WTC11 (cell line): ENCODE results near the gene DEGS1. TPM values are rescaled to one million over a fixed set of nuclear protein-coding genes. Genes with fewer than 3 reads are reported as not detected.

Experiments
- ATAC-seq: fragments of 200-7000 bp; cut with Tn5 transposase; 2 replicates; pipeline ENCODE4 v1.10.0; 2021; ENCODE audit warnings: mild to moderate bottlenecking, moderate library complexity
- CTCF ChIA-PET: fragments of 300-600 bp; sonication (Branson Sonifier 250); formaldehyde crosslinking; loops from one replicate; lab custom pipeline; 2021; ENCODE audit warnings: antibody characterized with exemption; lab: Charles Lee
- POLR2A ChIA-PET: fragments of 350-600 bp; sonication (Branson Sonifier 250); formaldehyde crosslinking; loops from one replicate; lab custom pipeline; 2021; ENCODE audit warnings: antibody characterized with exemption; lab: Charles Lee
- DNase-seq: peaks from one replicate; pipeline ENCODE4 v3.0.0; 2021; ENCODE audit warnings: low spot score
- H3K27ac Mint-ChIP-seq: 2 replicates; pipeline ENCODE4 v1.8.0; 2021; ENCODE audit warnings: mixed read lengths
- H3K27me3 Mint-ChIP-seq: 2 replicates; pipeline ENCODE4 v1.8.0; 2021; ENCODE audit warnings: low read depth, mild to moderate bottlenecking, moderate library complexity, mixed read lengths
- H3K36me3 Mint-ChIP-seq: 2 replicates; pipeline ENCODE4 v1.8.0; 2021; ENCODE audit warnings: mixed read lengths
- H3K4me1 Mint-ChIP-seq: 2 replicates; pipeline ENCODE4 v1.8.0; 2022; ENCODE audit warnings: mixed read lengths
- H3K4me3 Mint-ChIP-seq: 2 replicates; pipeline ENCODE4 v1.8.0; 2021; ENCODE audit warnings: mild to moderate bottlenecking, moderate library complexity, mixed read lengths
- H3K9me3 Mint-ChIP-seq: 2 replicates; pipeline ENCODE4 v1.8.0; 2021; ENCODE audit warnings: mixed read lengths
- CBFB ChIP-seq: sonication (generic); formaldehyde crosslinking; IDR thresholded peaks from 2 replicates; pipeline ENCODE4 v1.8.1; 2022; ENCODE audit warnings: mild to moderate bottlenecking, low read depth, missing genetic modification reagents
- GTF2I ChIP-seq: fragments of 250-450 bp; sonication (Bioruptor Pico); conservative IDR thresholded peaks from 2 replicates; pipeline ENCODE4 v1.4.0; 2021; ENCODE audit warnings: mild to moderate bottlenecking
- MLX ChIP-seq: sonication (generic); formaldehyde crosslinking; IDR thresholded peaks from 2 replicates; pipeline ENCODE4 v1.8.1; 2023; ENCODE audit warnings: mild to moderate bottlenecking, missing genetic modification reagents, moderate library complexity
- MYBL2 ChIP-seq: sonication (generic); formaldehyde crosslinking; IDR thresholded peaks from 2 replicates; pipeline ENCODE4 v1.8.1; 2023; ENCODE audit warnings: mild to moderate bottlenecking, moderate library complexity, missing genetic modification reagents
- NR2C2 ChIP-seq: sonication (generic); formaldehyde crosslinking; IDR thresholded peaks from 2 replicates; pipeline ENCODE4 v1.8.0; 2022; ENCODE audit warnings: mild to moderate bottlenecking, missing genetic modification reagents
- PRDM15 ChIP-seq: sonication (generic); formaldehyde crosslinking; IDR thresholded peaks from 2 replicates; pipeline ENCODE4 v1.8.0; 2022; ENCODE audit warnings: missing genetic modification reagents
- SMAD3 ChIP-seq: sonication (generic); formaldehyde crosslinking; IDR thresholded peaks from 2 replicates; pipeline ENCODE4 v1.8.0; 2022; ENCODE audit warnings: missing genetic modification reagents, mild to moderate bottlenecking, borderline replicate concordance
- SP1 ChIP-seq: sonication (generic); formaldehyde crosslinking; conservative IDR thresholded peaks from 2 replicates; pipeline ENCODE4 v1.8.1; 2022; ENCODE audit warnings: missing genetic modification reagents
- STAT6 ChIP-seq: sonication (generic); formaldehyde crosslinking; conservative IDR thresholded peaks from 2 replicates; pipeline ENCODE4 v1.8.1; 2023; ENCODE audit warnings: mild to moderate bottlenecking, low read depth, missing genetic modification reagents, moderate library complexity
- TCF7 ChIP-seq: sonication (generic); formaldehyde crosslinking; IDR thresholded peaks from 2 replicates; pipeline ENCODE4 v1.8.0; 2022; ENCODE audit warnings: mild to moderate bottlenecking, low read depth, missing genetic modification reagents, moderate library complexity
- USF2 ChIP-seq: sonication (generic); formaldehyde crosslinking; IDR thresholded peaks from 2 replicates; pipeline ENCODE4 v1.8.1; 2023; ENCODE audit warnings: mild to moderate bottlenecking, missing genetic modification reagents, moderate library complexity
- ZBTB21 ChIP-seq: sonication (generic); formaldehyde crosslinking; IDR thresholded peaks from 2 replicates; pipeline ENCODE4 v1.8.1; 2023; ENCODE audit warnings: mild to moderate bottlenecking, missing genetic modification reagents, borderline replicate concordance
- ZNF232 ChIP-seq: sonication (generic); formaldehyde crosslinking; IDR thresholded peaks from 2 replicates; pipeline ENCODE4 v1.8.0; 2022; ENCODE audit warnings: mild to moderate bottlenecking, missing genetic modification reagents
- ZNF532 ChIP-seq: fragments of 250-450 bp; sonication (Bioruptor Pico); IDR thresholded peaks from 2 replicates; pipeline ENCODE4 v1.9.0; 2021; ENCODE audit warnings: mild to moderate bottlenecking, borderline replicate concordance
- ZSCAN18 ChIP-seq: fragments of 250-450 bp; sonication (Bioruptor Pico); IDR thresholded peaks from 2 replicates; pipeline ENCODE4 v2.1.2; 2022; ENCODE audit warnings: mild to moderate bottlenecking, moderate library complexity
- total RNA-seq: library from RNA; stranded (reverse); gene quantifications from 3 replicates; pipeline ENCODE4 v1.2.3, GENCODE V29; 2021

The DEGS1 gene
- total RNA-seq, 1 experiment from 2014 or later: 30.7 TPM

- Mint-ChIP-seq H3K36me3 (peaks cover 33% of the 10 kb centered on the region), H3K4me3 (no peak overlapping the region), H3K27ac (no peak overlapping the region), H3K4me1 (peaks cover 9% of the 10 kb centered on the region), H3K27me3 (no peaks in the 10 kb centered on the region), H3K9me3 (peaks cover 12% of the 10 kb centered on the region)
- ChIA-PET POLR2A (interaction anchor here (1.3 kb wide), 1 partner anchor 27 kb away, joined by 6 read pairs; no protein-coding TSS in a partner anchor), CTCF (no interaction called here)
- ATAC-seq (no peak), DNase-seq (no peak)
- no peak for TF ChIP-seq ZBTB21 (CRISPR knock-in tag)
- no peak for TF ChIP-seq USF2 (CRISPR knock-in tag)
- no peak for TF ChIP-seq PRDM15
- TF ChIP-seq TCF7 (CRISPR knock-in tag): no peak
- TF ChIP-seq MYBL2 (CRISPR knock-in tag): no peak
- TF ChIP-seq NR2C2 (CRISPR knock-in tag): no peak
- no peak for TF ChIP-seq ZSCAN18 (CRISPR knock-in tag)
- no peak for TF ChIP-seq CBFB (CRISPR knock-in tag)
Measured at GRCh38 chr1:224192082-224192788, 9.2 kb downstream of the DEGS1 start.

GRCh38 chr1:224193319-224193966 lies 10.4 kb downstream of the DEGS1 start:
- Mint-ChIP-seq H3K36me3 (peaks cover 31% of the 10 kb centered on the region), H3K27ac (no peak overlapping the region), H3K27me3 (no peaks in the 10 kb centered on the region), H3K4me3 (no peak overlapping the region), H3K4me1 (peaks cover 9% of the 10 kb centered on the region), H3K9me3 (peaks cover 10% of the 10 kb centered on the region)
- ATAC-seq (no peak), DNase-seq (no peak)
- CTCF ChIA-PET: no interaction called here
- TF ChIP-seq SMAD3 (no peak), STAT6 (CRISPR knock-in tag) (no peak), SP1 (CRISPR knock-in tag) (no peak), ZNF532 (no peak), ZNF232 (no peak), MLX (CRISPR knock-in tag) (no peak), GTF2I (CRISPR knock-in tag) (0 out of 2 replicates have a peak, but pooled peaks have one; percentile 27)
- POLR2A ChIA-PET: interaction anchor here (1.3 kb wide), 1 partner anchor 28 kb away, joined by 6 read pairs; no protein-coding TSS in a partner anchor
